PFSK-1 (cell line): ENCODE data around the gene SLC25A33.

Source experiments
- FOXP2 ChIP-seq: optimal IDR thresholded peaks from 2 replicates; pipeline ENCODE3; 2011; ENCODE audit warnings: borderline replicate concordance, control low read depth, inconsistent platforms; ENCODE audit not compliant: insufficient read depth; ENCODE audit errors: extremely low read length, extremely low read depth
- POLR2AphosphoS5 ChIP-seq: IDR thresholded peaks from 2 replicates; pipeline ENCODE4 v1.6.1; 2012; ENCODE audit warnings: low read depth, mild to moderate bottlenecking, control low read depth, low read length, moderate library complexity
- REST ChIP-seq, 2 experiments: IDR thresholded peaks; 2 replicates each; pipeline versions ENCODE4 v1.6.1 to v1.8.0; 2011 to 2012; ENCODE audit warnings: low read depth in 2 of 2, low read length in 2 of 2, control low read depth in 1 of 2, inconsistent platforms in 1 of 2, mild to moderate bottlenecking in 1 of 2, moderate library complexity in 1 of 2; ENCODE audit not compliant: insufficient read depth in 1 of 2
- SIN3A ChIP-seq: IDR thresholded peaks from 2 replicates; pipeline ENCODE4 v1.6.1; 2012; ENCODE audit warnings: mild to moderate bottlenecking, low read length, moderate library complexity, borderline replicate concordance; ENCODE audit not compliant: insufficient read depth
- TAF1 ChIP-seq: IDR thresholded peaks from 2 replicates; pipeline ENCODE4 v1.6.1; 2012; ENCODE audit warnings: low read length, control low read depth, borderline replicate concordance; ENCODE audit not compliant: insufficient read depth

The SLC25A33 gene

GRCh38 chr1:9557624-9558023, 18.4 kb downstream of the SLC25A33 start:
- TF ChIP-seq POLR2AphosphoS5 (no peak), FOXP2 (no peak), REST (IDR thresholded peaks at IDR 0.05; ENCODE audit: insufficient read depth in 1 of 2, low read depth in 2 of 2, low read length in 2 of 2) (no peak), TAF1 (no peak)

- TF ChIP-seq TAF1 (no peak), REST (IDR thresholded peaks at IDR 0.05; ENCODE audit: insufficient read depth in 1 of 2, low read depth in 2 of 2, low read length in 2 of 2) (no peak), POLR2AphosphoS5 (no peak), FOXP2 (no peak), SIN3A (no peak)
Observed at GRCh38 chr1:9558271-9558945, 19.1 kb downstream of the SLC25A33 start.

GRCh38 chr1:9558946-9559545, 19.8 kb downstream of the SLC25A33 start:
- no peak for TF ChIP-seq FOXP2
- TF ChIP-seq POLR2AphosphoS5 = no peak
- no peak for TF ChIP-seq TAF1
- no peak for TF ChIP-seq REST (IDR thresholded peaks at IDR 0.05; ENCODE audit: insufficient read depth in 1 of 2, low read depth in 2 of 2, low read length in 2 of 2)
- no peak for TF ChIP-seq SIN3A

DNA sequence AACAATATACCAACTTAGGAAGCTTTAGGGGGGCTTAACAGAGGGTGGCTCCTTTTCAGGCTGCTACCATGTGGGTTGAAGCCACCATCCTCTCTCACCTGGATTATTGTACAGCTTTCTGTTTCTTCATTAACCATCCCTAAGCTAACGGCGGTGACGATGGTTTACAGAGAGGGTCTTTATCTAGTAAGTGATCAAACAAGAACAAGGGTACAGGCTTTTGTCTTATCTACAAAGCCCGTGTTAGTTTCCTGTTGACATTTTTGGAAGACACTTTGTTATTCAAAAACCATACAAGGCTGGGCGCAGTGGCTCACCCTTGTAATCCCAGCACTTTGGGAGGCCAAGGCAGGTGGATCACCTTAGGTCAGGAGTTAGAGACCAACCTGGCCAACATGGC, 20.4 kb downstream of the SLC25A33 start:
- TF ChIP-seq TAF1 = no peak
- no peak for TF ChIP-seq POLR2AphosphoS5
- TF ChIP-seq SIN3A = no peak
- no peak for TF ChIP-seq FOXP2
- no peak for TF ChIP-seq REST (IDR thresholded peaks at IDR 0.05; ENCODE audit: insufficient read depth in 1 of 2, low read depth in 2 of 2, low read length in 2 of 2)
